NB4 (cell line): ENCODE measurements around the gene TTR.

ENCODE experiments used
- DNase-seq: peaks from one replicate; pipeline ENCODE4 v3.0.0; 2010; ENCODE audit warnings: low read depth
- H3K4me3 ChIP-seq: one replicate; pipeline ENCODE4 v1.5.1; 2011; ENCODE audit warnings: mild to moderate bottlenecking, low read depth, low read length, moderate library complexity
- CTCF ChIP-seq: IDR thresholded peaks from one replicate; pipeline ENCODE4 v1.5.1; 2012; ENCODE audit warnings: low read depth, low read length
- MAX ChIP-seq: IDR thresholded peaks from 2 replicates; pipeline ENCODE4 v1.6.1; 2011; ENCODE audit warnings: low read depth, low read length
- MYC ChIP-seq: IDR thresholded peaks from 2 replicates; pipeline ENCODE4 v1.6.1; 2011; ENCODE audit warnings: low read depth, low read length
- POLR2A ChIP-seq: IDR thresholded peaks from 2 replicates; pipeline ENCODE4 v1.6.1; 2011; ENCODE audit warnings: mild to moderate bottlenecking; ENCODE audit not compliant: insufficient read length; ENCODE audit errors: extremely low read depth

TTR gene

GRCh38 chr18:31598021-31598805, 6.5 kb downstream of the TTR start:
- DNase-seq: no peak
- no peak overlapping the region for H3K4me3 ChIP-seq
- TF ChIP-seq MAX (no peak), CTCF (no peak), POLR2A (no peak), MYC (no peak)

GRCh38 chr18:31603315-31603714, 11.6 kb downstream of the TTR start:
- TF ChIP-seq CTCF: no peak
- TF ChIP-seq POLR2A: no peak
- TF ChIP-seq MYC: no peak
- no peak for TF ChIP-seq MAX
- no peak overlapping the region for H3K4me3 ChIP-seq
- no peak for DNase-seq

GRCh38 chr18:31606265-31606664, 14.6 kb downstream of the TTR start:
- DNase-seq: no peak
- no peak overlapping the region for H3K4me3 ChIP-seq
- TF ChIP-seq MYC (no peak), MAX (no peak), CTCF (no peak), POLR2A (no peak)

GRCh38 chr18:31607384-31607783, 15.7 kb downstream of the TTR start:
- no peak for DNase-seq
- H3K4me3 ChIP-seq: no peak overlapping the region
- TF ChIP-seq MYC: no peak
- no peak for TF ChIP-seq CTCF
- no peak for TF ChIP-seq MAX
- TF ChIP-seq POLR2A: no peak

GRCh38 chr18:31609886-31610285, 18.2 kb downstream of the TTR start:
- no peak overlapping the region for H3K4me3 ChIP-seq
- TF ChIP-seq CTCF (no peak), POLR2A (no peak), MYC (no peak), MAX (no peak)
- no peak for DNase-seq
